ENCODE data around the gene POLR2F. TPM values are rescaled to one million over a fixed set of nuclear protein-coding genes. Genes with fewer than 3 reads are reported as not detected.

POLR2F gene
- total RNA-seq, 1 donor from 2014 or later = 75.5 TPM

- no peak overlapping the region for H3K9ac ChIP-seq
- H3K36me3 ChIP-seq = no peaks in the 10 kb centered on the region
- Mint-ChIP-seq H3K4me1 (peaks cover 12% of the 10 kb centered on the region), H3K4me3 (peak overlapping the region; percentile 50), H3K36me3 (peaks cover 7% of the 10 kb centered on the region), H3K27ac (no peak overlapping the region), H3K9me3 (no peaks in the 10 kb centered on the region), H3K27me3 (ENCODE audit: insufficient read depth, low read depth) (peaks cover 2% of the 10 kb centered on the region)
- H3K27me3 ChIP-seq = no peaks in the 10 kb centered on the region
- H3K4me3 ChIP-seq = no peak overlapping the region
- DNase-seq (ENCODE audit: low spot score) = peak; percentile 96
- H3F3A ChIP-seq (ENCODE audit: low read depth) = no peaks in the 10 kb centered on the region
- no peak for TF ChIP-seq EZH2phosphoT487 (IDR thresholded peaks at IDR 0.05)
- TF ChIP-seq EZH2 (IDR thresholded peaks at IDR 0.05) = no peak
- TF ChIP-seq CTCF (IDR thresholded peaks at IDR 0.05) = peak; percentile 88
- no peaks in the 10 kb centered on the region for H3K4me1 ChIP-seq
- H3K9me3 ChIP-seq (ENCODE audit: low read depth) = no peaks in the 10 kb centered on the region
- H3K4me2 ChIP-seq = no peak overlapping the region
- no peaks in the 10 kb centered on the region for H3K79me2 ChIP-seq (ENCODE audit: low read depth)
- no peak overlapping the region for H3K27ac ChIP-seq
- H2AFZ ChIP-seq (replicated peaks) = no peak overlapping the region
- peaks cover 8% of the 10 kb centered on the region for H4K20me1 ChIP-seq (ENCODE audit: low read depth)
These were observed 19.7 kb upstream of the POLR2F start for GRCh38 chr22:37933711-37934376.

GRCh38 chr22:37940698-37941376 lies 12.7 kb upstream of the POLR2F start:
- no peaks in the 10 kb centered on the region for H3K4me1 ChIP-seq
- H3K79me2 ChIP-seq (ENCODE audit: low read depth) = no peaks in the 10 kb centered on the region
- TF ChIP-seq EZH2 (IDR thresholded peaks at IDR 0.05) (no peak), CTCF (IDR thresholded peaks at IDR 0.05) (no peak), EZH2phosphoT487 (IDR thresholded peaks at IDR 0.05) (no peak)
- H3K36me3 Mint-ChIP-seq = peaks cover 3% of the 10 kb centered on the region
- H3K4me3 Mint-ChIP-seq = no peak overlapping the region
- no peak for DNase-seq (ENCODE audit: low spot score)
- no peak overlapping the region for H2AFZ ChIP-seq (replicated peaks)
- no peaks in the 10 kb centered on the region for H3K9me3 ChIP-seq (ENCODE audit: low read depth)
- no peaks in the 10 kb centered on the region for H3K4me1 Mint-ChIP-seq
- H3K4me2 ChIP-seq = no peak overlapping the region
- no peak overlapping the region for H3K4me3 ChIP-seq
- H3K9ac ChIP-seq = no peak overlapping the region
- H4K20me1 ChIP-seq (ENCODE audit: low read depth) = no peaks in the 10 kb centered on the region
- no peaks in the 10 kb centered on the region for H3K27me3 ChIP-seq
- peaks cover 9% of the 10 kb centered on the region for H3K27me3 Mint-ChIP-seq (ENCODE audit: insufficient read depth, low read depth)
- no peaks in the 10 kb centered on the region for H3K9me3 Mint-ChIP-seq
- no peaks in the 10 kb centered on the region for H3K36me3 ChIP-seq
- H3K27ac ChIP-seq = no peak overlapping the region
- no peaks in the 10 kb centered on the region for H3F3A ChIP-seq (ENCODE audit: low read depth)
- no peak overlapping the region for H3K27ac Mint-ChIP-seq

GRCh38 chr22:37942133-37942532 lies 11.4 kb upstream of the POLR2F start:
- Mint-ChIP-seq H3K27me3 (ENCODE audit: insufficient read depth, low read depth) (peaks cover 9% of the 10 kb centered on the region), H3K36me3 (peaks cover 3% of the 10 kb centered on the region), H3K4me1 (no peaks in the 10 kb centered on the region), H3K4me3 (no peak overlapping the region), H3K9me3 (no peaks in the 10 kb centered on the region), H3K27ac (no peak overlapping the region)
- no peaks in the 10 kb centered on the region for H3K36me3 ChIP-seq
- H4K20me1 ChIP-seq (ENCODE audit: low read depth) = no peaks in the 10 kb centered on the region
- no peak for DNase-seq (ENCODE audit: low spot score)
- H3K9me3 ChIP-seq (ENCODE audit: low read depth) = no peaks in the 10 kb centered on the region
- no peaks in the 10 kb centered on the region for H3K4me1 ChIP-seq
- H3K27ac ChIP-seq = no peak overlapping the region
- no peak overlapping the region for H3K9ac ChIP-seq
- H3K4me3 ChIP-seq = no peak overlapping the region
- no peaks in the 10 kb centered on the region for H3K79me2 ChIP-seq (ENCODE audit: low read depth)
- H2AFZ ChIP-seq (replicated peaks) = no peak overlapping the region
- no peak overlapping the region for H3K4me2 ChIP-seq
- H3F3A ChIP-seq (ENCODE audit: low read depth) = no peaks in the 10 kb centered on the region
- no peaks in the 10 kb centered on the region for H3K27me3 ChIP-seq
- TF ChIP-seq EZH2 (IDR thresholded peaks at IDR 0.05) (no peak), CTCF (IDR thresholded peaks at IDR 0.05) (no peak), EZH2phosphoT487 (IDR thresholded peaks at IDR 0.05) (no peak)

Measured in neural progenitor cell (in vitro differentiated cells).